Activated naive CD4-positive, alpha-beta T cell treated with Interleukin-2 at 50 U/mL for 16 hours (primary cell): Measurements from ENCODE around the gene DNMT1.

Experiments used
- DNase-seq: peaks from one replicate; pipeline ENCODE4 v3.0.0-alpha.2; 2020

Gene DNMT1

GRCh38 chr19:10137751-10138682, 56.7 kb downstream of the DNMT1 start:
- no peak for DNase-seq

GRCh38 chr19:10136936-10137335, 57.8 kb downstream of the DNMT1 start:
- DNase-seq, result no peak

- DNase-seq, result no peak
Observed at GRCh38 chr19:10135551-10136334, 59.0 kb downstream of the DNMT1 start.

- no peak for DNase-seq
Observed at GRCh38 chr19:10134040-10134439, 60.7 kb downstream of the DNMT1 start.

GRCh38 chr19:10133596-10133995, 61.2 kb downstream of the DNMT1 start:
- no peak for DNase-seq

GRCh38 chr19:10132905-10133304, 61.8 kb downstream of the DNMT1 start:
- no peak for DNase-seq

- no peak for DNase-seq
Observed at GRCh38 chr19:10126213-10126639, 68.5 kb downstream of the DNMT1 start.

GRCh38 chr19:10124429-10124828, 70.3 kb downstream of the DNMT1 start:
- DNase-seq, result no peak

GRCh38 chr19:10122045-10122444, 72.7 kb downstream of the DNMT1 start:
- DNase-seq, result no peak

- DNase-seq, result no peak
Observed at GRCh38 chr19:10120538-10121189, 74.1 kb downstream of the DNMT1 start.

GRCh38 chr19:10118960-10119359, 75.8 kb downstream of the DNMT1 start:
- DNase-seq, result peak; percentile 9

GRCh38 chr19:10116866-10117616, 77.7 kb downstream of the DNMT1 start:
- no peak for DNase-seq

- DNase-seq, result peak; percentile 22
Observed at GRCh38 chr19:10116085-10116865, 78.5 kb downstream of the DNMT1 start.

GRCh38 chr19:10115392-10116084, 79.2 kb downstream of the DNMT1 start:
- DNase-seq, result no peak

- DNase-seq, result peak; percentile 17
Observed at GRCh38 chr19:10114651-10115391, 79.9 kb downstream of the DNMT1 start.

- DNase-seq, result no peak
Observed at GRCh38 chr19:10113964-10114650, 80.6 kb downstream of the DNMT1 start.

GRCh38 chr19:10113592-10113963, 81.2 kb downstream of the DNMT1 start:
- DNase-seq, result peak; percentile 13

GRCh38 chr19:10112895-10113591, 81.7 kb downstream of the DNMT1 start:
- peak; percentile 74 for DNase-seq
